Right lobe of liver (tissue), 6 donors: Measurements from ENCODE around the gene ZFYVE19. TPM values are rescaled to one million over a fixed set of nuclear protein-coding genes. Genes with fewer than 3 reads are reported as not detected.

ENCODE experiments used
- ATAC-seq, 4 donors: fragments of 200-7000 bp; cut with Tn5 transposase; one replicate each; pipeline ENCODE4 v1.9.1; 2020; ENCODE audit warnings: mild to moderate bottlenecking in 4 of 4, moderate library complexity in 4 of 4
- DNase-seq, 3 donors: peaks; one replicate each; pipeline ENCODE4 v3.0.0-alpha.2; 2020
- H3K27ac ChIP-seq, 3 donors: fragments of 200-600 bp; one replicate each; pipeline ENCODE4 v1.8.0; 2022
- H3K27me3 ChIP-seq, 2 donors: fragments of 200-600 bp; one replicate each; pipeline ENCODE4 v1.8.0; 2022
- H3K36me3 ChIP-seq, 4 donors: fragments of 200-600 bp; sonication (generic) in 1 of 4; one replicate each; pipeline versions ENCODE4 v1.5.1 to v1.8.0; 2017 to 2022; ENCODE audit warnings: control low read depth in 1 of 4
- H3K4me1 ChIP-seq, 4 donors: fragments of 200-600 bp; sonication (generic) in 1 of 4; one replicate each; pipeline versions ENCODE4 v1.5.1 to v1.8.0; 2017 to 2022; ENCODE audit warnings: control low read depth in 1 of 4
- H3K4me3 ChIP-seq, 3 donors: fragments of 200-600 bp; one replicate each; pipeline ENCODE4 v1.8.0; 2022
- H3K9me3 ChIP-seq, 4 donors: fragments of 200-600 bp; sonication (generic) in 1 of 4; one replicate each; pipeline versions ENCODE4 v1.5.1 to v1.8.0; 2017 to 2022; ENCODE audit warnings: control low read depth in 1 of 4
- POLR2A ChIP-seq: fragments of 450-650 bp; IDR thresholded peaks from one replicate; pipeline ENCODE4 v1.6.1; 2017; ENCODE audit warnings: antibody characterized with exemption, mild to moderate bottlenecking
- WGBS: methylation state at CpG from one replicate; pipeline ENCODE4 v1.1.6; 2018; ENCODE audit warnings: low coverage, low lambda C conversion rate; ENCODE audit not compliant: insufficient coverage; ENCODE audit errors: missing lambda C conversion rate; 5-methylcytosine and 5-hydroxymethylcytosine counted together
- intact Hi-C, 2 donors: fragments of 100-400 bp; cut with DNase I; formaldehyde crosslinking; loops; one replicate each; pipeline versions ENCODE4 v1.11.2 to v1.14.1; 2022
- total RNA-seq, 6 experiments: library from RNA; depleted of rRNA in 2 of 6; stranded (reverse); fragments of >200 nt in 2 of 6; fragmentation: NEBNext Ultra II Directional in 3 of 6; extraction: Animal tissue kit (Norgen Biotek cat#: 25700) in 3 of 6; gene quantifications; one replicate each; pipeline versions ENCODE4 v1.1.0 to v1.2.4, GENCODE V29; 2016 to 2023
- TF ChIP-seq, protein P1 (sequence below), 4 donors: fragments of 200-600 bp in 3 of 4; fragments of 450-650 bp in 1 of 4; IDR thresholded peaks; one replicate each; pipeline versions ENCODE4 v1.5.1 to v1.8.0; 2016 to 2022; ENCODE audit warnings: antibody characterized with exemption in 4 of 4, mild to moderate bottlenecking in 2 of 4
- donor health status: DM: no; HTN: yes; CAD: no.
- donor health status: DM: no; HTN: no; CAD: no.
- donor health status: DM: no; HTN: no; CAD: no.
- donor health status: DM: no; HTN: yes; CAD: no.
- donor health status: DM: no; HTN: yes; CAD: no.

ZFYVE19 gene
- total RNA-seq, 6 experiments from 2014 or later = 11.5 to 49.3 (median 19.5) TPM

DNA sequence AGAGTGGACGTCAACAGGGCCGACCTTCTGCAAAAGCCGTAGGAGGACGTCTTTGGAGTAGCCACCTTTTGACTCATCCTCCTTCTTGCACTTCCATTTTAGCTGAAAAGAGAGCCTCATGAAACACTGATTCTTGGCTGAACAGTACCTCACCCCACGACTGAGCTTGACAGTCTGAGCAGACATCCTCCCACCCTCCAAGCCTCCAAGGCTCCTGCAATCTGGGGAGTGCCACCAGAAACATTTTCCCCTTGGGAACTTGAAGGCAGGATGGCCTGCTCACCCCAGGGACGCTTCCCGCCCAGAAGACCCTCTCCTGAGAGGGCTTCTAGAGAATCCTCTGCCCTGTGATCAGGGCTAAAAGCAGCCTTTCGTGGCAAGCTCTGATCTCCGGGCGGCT is 31.9 kb upstream of the ZFYVE19 start:
- intact Hi-C loops = no loop called here
- no peak for DNase-seq
- Histone ChIP-seq H3K36me3 (peaks cover 0 to 57% (median 16%) of the 10 kb centered on the region in 4 donors), H3K27me3 (no peaks in the 10 kb centered on the region), H3K4me1 (peaks cover 0 to 43% (median 21%) of the 10 kb centered on the region in 4 donors), H3K9me3 (no peaks in the 10 kb centered on the region), H3K4me3 (no peak overlapping the region), H3K27ac (peak overlapping the region in 1 of 3 donors; percentile 74)
- ATAC-seq = no peak
- 100% methylated on average over 2 of the region's 10 CpGs for WGBS
- no peak for TF ChIP-seq POLR2A
- TF ChIP-seq, protein P1, sequence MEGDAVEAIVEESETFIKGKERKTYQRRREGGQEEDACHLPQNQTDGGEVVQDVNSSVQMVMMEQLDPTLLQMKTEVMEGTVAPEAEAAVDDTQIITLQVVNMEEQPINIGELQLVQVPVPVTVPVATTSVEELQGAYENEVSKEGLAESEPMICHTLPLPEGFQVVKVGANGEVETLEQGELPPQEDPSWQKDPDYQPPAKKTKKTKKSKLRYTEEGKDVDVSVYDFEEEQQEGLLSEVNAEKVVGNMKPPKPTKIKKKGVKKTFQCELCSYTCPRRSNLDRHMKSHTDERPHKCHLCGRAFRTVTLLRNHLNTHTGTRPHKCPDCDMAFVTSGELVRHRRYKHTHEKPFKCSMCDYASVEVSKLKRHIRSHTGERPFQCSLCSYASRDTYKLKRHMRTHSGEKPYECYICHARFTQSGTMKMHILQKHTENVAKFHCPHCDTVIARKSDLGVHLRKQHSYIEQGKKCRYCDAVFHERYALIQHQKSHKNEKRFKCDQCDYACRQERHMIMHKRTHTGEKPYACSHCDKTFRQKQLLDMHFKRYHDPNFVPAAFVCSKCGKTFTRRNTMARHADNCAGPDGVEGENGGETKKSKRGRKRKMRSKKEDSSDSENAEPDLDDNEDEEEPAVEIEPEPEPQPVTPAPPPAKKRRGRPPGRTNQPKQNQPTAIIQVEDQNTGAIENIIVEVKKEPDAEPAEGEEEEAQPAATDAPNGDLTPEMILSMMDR (IDR thresholded peaks at IDR 0.05) = no peak

DNA sequence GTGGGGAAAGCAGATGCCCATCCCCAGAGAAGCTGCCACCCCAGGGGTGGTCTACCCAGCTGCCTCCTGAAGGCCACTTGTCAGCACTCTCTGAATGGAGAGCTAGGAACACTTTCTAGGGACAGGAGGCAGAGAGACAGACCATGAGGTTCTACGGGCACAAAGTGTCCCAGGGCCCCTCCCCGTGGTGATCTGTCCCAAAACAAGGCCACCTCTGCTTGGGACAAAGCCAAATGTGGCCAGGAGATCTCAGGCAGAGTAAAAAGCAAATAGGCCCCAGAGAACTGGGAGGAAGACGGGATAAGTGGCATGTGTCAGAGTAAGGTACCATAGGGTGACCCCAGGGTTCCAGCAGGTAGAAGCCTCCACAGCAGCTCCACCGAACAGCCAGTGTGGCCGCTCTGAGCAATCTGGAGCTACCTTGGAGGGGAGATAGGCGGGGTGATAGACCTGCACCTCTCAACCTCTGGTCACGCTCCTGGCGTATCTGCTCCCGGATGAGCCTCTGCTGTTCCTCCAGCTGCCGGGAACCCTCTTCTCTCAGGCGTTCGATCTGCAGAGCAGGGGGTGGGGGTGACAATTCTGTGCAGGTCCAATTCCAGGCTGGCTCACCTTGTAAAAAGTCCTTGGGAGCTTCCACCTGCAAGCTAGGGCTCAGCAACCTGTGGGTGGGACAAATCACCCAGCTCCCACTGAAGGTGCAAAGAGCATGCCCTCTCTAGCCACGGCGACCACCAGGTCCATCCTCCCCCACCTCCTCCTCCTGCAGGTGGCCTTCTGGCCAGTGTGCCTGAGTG is 31.0 kb upstream of the ZFYVE19 start:
- TF ChIP-seq, protein P1 (IDR thresholded peaks at IDR 0.05) = no peak
- TF ChIP-seq POLR2A = no peak
- DNase-seq (peak in 2 of 3 donors; percentile 52 to 89), ATAC-seq (peak; percentile 5 to 54 (median 28))
- 32% methylated on average over 4 of the region's 14 CpGs for WGBS
- intact Hi-C loops = no loop called here
- Histone ChIP-seq H3K27ac (peak overlapping the region in 2 of 3 donors; percentile 53 to 74), H3K9me3 (no peaks in the 10 kb centered on the region), H3K36me3 (peaks cover 0 to 57% (median 15%) of the 10 kb centered on the region in 4 donors), H3K27me3 (no peaks in the 10 kb centered on the region), H3K4me3 (peak overlapping the region in 1 of 3 donors; percentile 2), H3K4me1 (peaks cover 0 to 34% (median 16%) of the 10 kb centered on the region in 4 donors)

DNA sequence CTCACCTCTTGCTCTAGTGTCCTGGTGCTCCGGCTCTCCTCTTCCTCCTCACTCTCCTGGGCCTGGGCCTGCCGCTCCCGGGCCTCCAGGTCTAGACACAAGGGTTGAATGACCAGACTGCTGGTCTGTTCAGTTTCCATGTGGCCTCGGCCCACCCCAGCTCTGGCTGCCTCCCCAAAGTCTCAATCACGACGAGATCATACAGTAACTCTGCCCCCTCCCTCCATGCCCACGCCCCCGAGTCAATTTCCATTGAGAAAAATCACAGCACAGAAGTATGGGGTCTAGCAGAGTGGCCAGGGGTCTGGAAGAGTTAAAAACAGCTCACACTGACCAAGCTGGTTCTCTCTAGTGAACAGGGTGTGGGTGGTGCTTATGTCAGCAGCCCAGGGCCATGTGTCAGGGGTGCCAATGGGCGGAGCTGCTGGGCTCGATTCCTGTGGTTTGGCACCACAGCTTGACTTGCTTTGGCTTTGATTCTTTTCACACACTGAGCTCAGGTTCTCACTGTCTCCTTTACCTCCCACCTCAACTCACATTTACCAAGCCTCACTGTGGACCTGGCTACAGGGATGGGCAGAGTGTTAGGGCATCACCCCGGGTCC is 30.2 kb upstream of the ZFYVE19 start:
- TF ChIP-seq, protein P1 (IDR thresholded peaks at IDR 0.05) = peak in 1 of 4 donors; percentile 10
- no peak for TF ChIP-seq POLR2A
- WGBS = 31% methylated on average over 7 of the region's 11 CpGs
- Histone ChIP-seq H3K4me3 (peak overlapping the region in 1 of 3 donors; percentile 2), H3K27me3 (no peaks in the 10 kb centered on the region), H3K9me3 (no peaks in the 10 kb centered on the region), H3K4me1 (peaks cover 0 to 27% (median 12%) of the 10 kb centered on the region in 4 donors), H3K27ac (peak overlapping the region in 2 of 3 donors; percentile 53 to 74), H3K36me3 (peaks cover 0 to 57% (median 15%) of the 10 kb centered on the region in 4 donors)
- peak; percentile 91 to 98 (median 96) for ATAC-seq
- intact Hi-C loops = no loop called here
- DNase-seq = peak; percentile 79 to 90 (median 87)

DNA sequence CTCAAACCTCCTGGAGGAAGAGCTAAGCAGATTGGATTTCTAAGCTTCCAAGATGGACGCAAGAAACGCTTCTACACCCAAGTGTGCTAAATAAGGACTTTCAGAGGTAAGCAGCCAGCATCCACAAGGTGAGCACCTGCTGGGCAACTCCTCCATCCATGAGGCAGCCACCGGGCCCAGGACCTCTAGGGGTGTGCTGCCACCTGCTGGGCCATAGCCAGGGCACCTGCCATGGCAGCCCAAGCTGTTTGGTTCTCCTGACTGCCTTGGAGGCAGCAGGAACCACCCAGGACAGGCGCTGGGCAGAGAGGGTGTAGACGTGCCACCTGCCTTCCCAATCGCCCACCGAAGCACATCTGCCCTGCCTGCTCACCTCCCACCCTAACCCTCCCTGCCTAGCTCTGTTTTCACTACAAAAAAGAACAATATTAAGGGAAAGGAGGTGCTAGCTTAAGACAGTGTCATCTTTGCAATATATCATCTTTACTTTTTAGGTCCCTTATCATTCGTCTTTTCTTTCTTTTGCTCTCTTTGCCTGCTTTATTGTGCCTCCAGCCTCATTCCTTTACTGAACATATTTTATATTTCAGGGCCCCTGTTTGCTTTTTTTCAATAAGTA is 24.2 kb upstream of the ZFYVE19 start:
- Histone ChIP-seq H3K27me3 (no peaks in the 10 kb centered on the region), H3K36me3 (peaks cover 0 to 20% (median 10%) of the 10 kb centered on the region in 4 donors), H3K27ac (no peak overlapping the region), H3K9me3 (no peaks in the 10 kb centered on the region), H3K4me3 (no peak overlapping the region), H3K4me1 (peaks cover 0 to 15% (median 7%) of the 10 kb centered on the region in 4 donors)
- ATAC-seq (peak; percentile 94 to 98 (median 96)), DNase-seq (peak; percentile 81 to 86 (median 84))
- TF ChIP-seq, protein P1 (IDR thresholded peaks at IDR 0.05) = peak; percentile 72 to 92 (median 85)
- TF ChIP-seq POLR2A = no peak
- 26% methylated on average over 3 of the region's 8 CpGs for WGBS
- intact Hi-C loops = no loop called here
